Mesenteric fat pad (tissue), 1 donor: Measurements from ENCODE around the gene SPACA7. TPM values are rescaled to one million over a fixed set of nuclear protein-coding genes. Genes with fewer than 3 reads are reported as not detected.

ENCODE experiments used
- DNase-seq: peaks from one replicate; pipeline ENCODE4 v3.0.0-alpha.2; 2020; ENCODE audit warnings: low spot score
- total RNA-seq: library from RNA; stranded (reverse); fragmentation: NEBNext Ultra II Directional; extraction: Animal tissue kit (Norgen Biotek cat#: 25700); gene quantifications from one replicate; pipeline ENCODE4 v1.2.1, GENCODE V29; 2021
- donor health status: DM: yes; HTN: yes; CAD: no.

Gene SPACA7
- total RNA-seq, 1 donor from 2014 or later = not detected

GRCh38 chr13:112447306-112447705 lies 71.2 kb downstream of the SPACA7 start:
- DNase-seq = peak; percentile 76

DNA sequence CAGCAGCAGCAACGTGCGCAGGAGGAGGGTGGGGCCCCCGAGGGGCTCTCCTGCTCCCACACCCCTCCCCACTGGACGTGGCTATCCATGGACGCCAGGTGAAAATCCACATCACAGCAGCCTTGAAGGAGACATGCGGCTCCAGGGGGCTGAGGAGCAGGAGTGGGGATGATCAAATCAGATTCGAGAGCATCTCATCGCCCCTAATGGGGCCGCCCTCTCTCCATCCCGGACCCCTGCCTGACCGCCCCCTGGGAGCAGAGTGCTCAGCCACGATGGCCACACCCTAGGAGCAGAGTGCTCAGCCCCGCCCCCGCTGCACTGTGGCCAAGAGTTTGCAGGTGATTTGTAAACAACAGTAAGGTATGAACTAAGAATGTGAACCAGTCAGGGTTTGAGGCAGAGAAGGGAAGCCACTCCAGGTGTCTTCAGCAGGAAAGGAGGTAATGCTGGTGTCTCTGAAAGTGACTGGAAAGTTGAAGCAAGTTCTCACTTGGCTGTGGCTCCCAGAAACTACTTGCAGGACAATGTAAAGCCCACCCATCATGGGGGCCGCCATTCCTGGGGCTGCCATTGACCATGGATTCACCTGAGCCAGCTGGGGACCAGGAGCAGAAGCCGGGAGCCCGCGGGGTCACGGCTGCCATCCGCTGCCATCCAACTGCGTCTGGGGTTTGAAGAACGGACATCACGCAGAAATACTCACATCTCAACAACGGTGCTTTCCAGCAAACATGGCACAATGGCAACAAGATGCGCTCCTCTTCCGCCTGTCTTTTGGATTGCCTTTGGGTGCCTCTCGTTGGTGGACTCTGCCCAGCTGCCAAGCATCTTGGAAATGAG lies 71.8 kb downstream of the SPACA7 start:
- peak; percentile 68 for DNase-seq

DNA sequence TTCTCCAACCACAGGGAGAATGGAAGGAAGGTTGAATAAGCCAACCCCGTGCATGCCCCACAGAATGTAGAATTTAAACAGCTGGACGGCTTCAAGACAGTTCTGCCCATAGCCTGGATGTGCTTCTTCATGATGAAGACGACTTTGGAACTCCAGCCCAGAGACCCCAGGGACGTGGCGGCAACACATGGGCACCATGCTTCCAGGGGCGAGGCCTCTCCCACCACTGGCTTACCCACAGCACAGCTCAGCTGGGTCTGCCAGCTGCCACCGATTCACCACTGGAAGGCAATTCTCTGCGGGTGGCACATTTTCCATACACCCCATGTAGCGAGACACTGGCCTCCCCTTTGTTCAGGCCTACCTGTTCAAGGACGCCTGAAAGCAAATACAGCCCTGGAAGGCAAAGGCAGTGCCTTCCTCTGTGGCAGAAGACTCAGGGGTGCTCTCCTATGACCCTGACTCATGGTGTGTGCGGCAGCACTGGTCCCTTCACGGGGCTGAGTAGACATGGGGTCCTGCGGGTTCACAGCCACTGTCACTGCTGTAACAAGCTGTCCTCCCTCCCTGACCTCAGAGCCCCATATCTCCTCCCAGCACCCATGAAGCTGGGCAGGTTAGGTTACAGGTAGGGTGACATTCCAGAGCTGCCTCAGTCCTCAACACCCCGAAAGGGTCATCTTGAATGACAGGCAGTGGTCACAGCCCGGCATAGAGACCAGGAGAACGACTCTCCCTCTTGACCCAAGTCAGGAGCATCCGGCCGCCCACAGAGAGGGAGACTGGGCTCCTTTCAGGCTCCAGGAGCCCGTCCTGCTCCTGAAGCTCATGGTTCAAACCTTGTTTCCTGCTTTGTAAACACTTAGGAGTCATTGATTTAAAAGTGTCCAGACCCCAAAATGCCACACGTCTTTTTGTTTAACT lies 72.7 kb downstream of the SPACA7 start:
- DNase-seq = peak; percentile 53

DNA sequence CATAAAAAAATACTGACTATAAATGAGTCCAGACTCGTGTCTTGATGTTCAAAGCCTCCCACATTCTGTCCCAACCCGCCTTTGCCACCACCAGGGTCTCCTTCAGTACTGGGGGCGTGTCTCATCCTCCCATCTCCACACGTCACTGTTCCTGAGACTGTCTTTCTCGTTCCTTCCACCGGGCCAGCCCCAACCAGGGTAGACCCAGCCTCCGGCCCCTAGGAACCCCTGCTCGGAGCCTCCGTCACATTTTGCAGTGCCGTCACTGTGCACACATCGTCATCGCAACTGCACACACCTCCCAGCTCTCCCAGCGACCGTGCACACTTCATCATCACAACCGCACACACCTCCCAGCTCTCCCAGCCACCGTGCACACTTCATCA lies 73.4 kb downstream of the SPACA7 start:
- no peak for DNase-seq

DNA sequence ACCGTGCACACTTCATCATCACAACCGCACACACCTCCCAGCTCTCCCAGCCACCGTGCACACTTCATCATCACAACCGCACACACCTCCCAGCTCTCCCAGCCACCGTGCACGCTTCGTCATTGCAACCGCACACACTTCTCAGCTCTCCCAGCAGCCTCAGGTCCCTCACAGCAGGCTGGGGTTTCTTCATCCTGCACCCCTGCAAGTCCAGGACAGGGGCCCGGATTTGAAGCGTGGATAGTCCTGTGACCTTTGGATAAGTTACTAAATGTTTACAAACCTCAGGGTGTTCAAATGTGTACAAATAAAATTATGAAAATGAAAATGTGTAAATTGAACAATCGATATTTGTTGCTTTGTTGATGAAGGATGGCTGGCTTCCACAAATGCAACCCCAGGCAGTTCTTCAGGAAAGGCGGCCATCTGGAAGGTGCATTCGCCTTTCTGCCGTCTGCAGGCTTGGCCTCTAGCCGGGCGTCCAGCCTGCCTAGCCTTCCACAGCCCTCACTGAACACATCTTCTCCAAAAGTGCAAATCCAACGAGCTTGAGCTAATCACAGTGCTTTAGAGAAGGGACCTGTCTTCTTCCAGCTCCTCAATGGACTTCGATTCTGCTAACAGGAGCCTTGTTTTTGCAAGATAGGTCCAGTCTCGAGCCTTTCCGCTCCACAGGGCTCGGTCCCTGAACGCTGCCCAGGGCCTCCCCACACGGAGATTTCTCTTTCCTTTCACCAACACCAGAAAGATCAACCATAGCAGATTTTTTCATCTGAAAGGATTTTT lies 74.2 kb downstream of the SPACA7 start:
- no peak for DNase-seq

DNA sequence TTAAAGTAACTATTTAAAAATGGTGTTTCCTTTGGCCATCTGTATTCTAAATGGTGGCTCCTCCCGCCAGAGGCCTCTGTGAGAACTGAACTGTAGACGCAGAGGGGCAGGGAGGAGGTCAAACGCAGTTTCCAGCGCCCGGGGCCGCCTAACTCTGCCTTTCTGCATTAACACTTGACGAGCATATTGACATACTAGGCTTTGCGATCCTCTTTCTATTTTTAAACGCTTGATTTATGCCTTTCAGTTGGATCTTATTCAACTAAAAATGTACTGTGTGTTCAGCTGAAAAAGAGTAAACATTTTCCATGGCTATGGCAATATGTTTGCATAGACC lies 74.7 kb downstream of the SPACA7 start:
- peak; percentile 65 for DNase-seq

DNA sequence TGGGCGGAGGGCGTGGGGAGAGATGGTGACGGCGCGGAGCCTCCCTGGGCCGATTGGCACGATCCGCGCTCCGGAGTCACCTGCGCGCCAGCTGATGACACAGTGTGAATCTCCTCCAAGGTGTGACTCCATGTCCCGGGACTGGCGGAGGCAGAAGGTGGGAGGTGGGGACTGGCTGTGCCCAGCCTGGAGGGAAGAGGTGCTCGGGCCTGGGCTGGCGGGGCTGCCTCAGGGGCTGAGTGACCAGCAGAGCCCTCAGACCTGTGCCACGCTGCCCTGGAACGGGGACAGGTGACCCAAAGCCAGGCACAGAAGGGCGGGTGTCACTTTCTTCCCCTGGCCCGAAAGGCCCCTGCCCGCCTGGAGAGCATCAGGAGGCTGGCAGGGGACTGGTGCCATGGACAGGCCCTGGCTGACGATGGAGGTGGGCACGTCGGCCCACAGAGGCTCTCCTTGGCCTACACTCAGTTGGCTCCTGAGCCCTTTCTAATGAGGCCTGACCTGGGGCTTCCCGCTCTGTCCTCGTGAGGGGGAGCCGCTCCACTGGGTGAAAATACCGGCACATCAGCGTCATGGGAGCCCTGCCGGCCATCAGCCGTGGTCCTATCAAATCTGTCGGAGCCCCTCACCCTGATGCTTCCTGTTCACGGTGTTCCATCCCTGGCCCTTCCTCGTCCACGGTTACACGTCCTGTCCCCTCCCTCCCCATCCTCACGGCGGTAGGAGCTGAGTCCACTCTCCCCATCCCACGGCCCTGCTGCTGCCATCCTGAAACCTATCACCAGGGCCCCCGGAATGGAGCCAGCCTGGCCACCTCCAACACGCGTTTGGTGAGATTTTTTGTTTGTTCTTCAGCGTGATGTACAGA lies 75.6 kb downstream of the SPACA7 start:
- DNase-seq = peak; percentile 88

DNA sequence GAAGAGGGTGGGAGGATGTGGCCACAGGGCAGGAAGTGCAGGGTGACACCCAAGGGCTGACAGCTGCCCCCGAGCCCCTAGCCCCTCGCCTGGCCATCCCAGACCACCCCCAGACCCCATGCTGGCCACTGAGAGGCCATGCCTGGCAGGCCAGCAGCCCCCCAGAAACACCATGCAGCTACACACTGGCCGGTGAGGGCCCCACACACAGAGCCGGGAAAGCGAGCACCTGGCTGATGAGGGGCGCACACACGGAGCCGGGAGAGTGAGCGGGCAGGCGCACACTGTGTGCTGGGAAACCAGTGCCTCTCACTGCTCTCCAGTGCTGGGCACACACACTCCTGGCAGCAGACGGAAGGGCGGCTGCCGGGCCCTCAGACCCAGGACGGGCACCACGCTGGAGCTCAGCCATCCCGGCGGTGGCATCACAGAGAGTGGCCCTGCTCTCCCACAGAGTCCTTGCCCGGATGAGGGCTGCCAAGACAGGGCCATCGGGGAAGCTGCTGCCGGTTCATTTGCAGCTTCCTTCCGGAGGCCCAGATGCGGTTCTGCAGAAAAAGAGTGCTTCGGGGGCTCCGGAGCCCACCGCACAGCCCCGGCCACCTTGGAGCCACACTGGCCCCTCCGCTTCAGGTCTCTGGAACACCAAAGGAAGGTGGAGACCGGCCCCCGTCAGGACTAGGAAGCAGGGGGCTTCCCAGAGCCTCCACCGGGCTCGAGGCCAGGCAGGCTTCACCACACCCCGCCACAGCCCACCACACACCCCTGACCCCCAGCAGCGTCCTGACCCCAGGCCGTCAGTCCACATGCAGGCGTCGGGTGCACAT lies 76.4 kb downstream of the SPACA7 start:
- DNase-seq = peak; percentile 86

- DNase-seq = peak; percentile 82
Measured at GRCh38 chr13:112453207-112453829, 77.2 kb downstream of the SPACA7 start.

- DNase-seq = peak; percentile 68
Measured at GRCh38 chr13:112453874-112454647, 77.9 kb downstream of the SPACA7 start.

- DNase-seq = peak; percentile 75
Measured at GRCh38 chr13:112454648-112455334, 78.6 kb downstream of the SPACA7 start.

DNA sequence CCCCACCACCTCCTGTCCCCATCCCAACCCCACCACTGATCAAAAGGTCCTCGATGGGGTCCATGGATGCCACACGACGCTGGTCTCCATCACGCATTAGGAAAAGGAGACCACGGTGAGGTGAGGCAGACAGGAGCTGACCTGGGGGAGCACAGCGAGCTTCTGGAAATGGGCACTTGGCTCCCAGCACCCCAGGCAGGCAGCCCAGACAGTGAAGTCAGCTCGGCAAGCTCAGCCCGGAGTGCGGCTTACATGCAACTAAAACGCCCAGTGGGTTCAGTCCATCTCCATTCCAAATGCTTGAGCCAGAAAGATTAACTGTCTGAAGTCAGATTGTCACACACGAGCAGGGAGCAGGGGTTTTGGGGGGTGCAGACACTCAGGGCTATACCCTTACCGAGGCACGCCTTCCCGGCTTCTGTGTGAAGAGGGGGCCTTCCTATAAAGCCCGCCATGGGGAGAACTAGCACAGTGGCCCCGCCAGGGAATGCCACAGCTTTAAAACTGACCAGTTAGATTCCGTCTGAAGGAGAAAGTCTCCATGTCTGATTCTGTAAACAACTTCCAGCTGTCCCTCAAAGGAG lies 79.4 kb downstream of the SPACA7 start:
- peak; percentile 60 for DNase-seq

DNA sequence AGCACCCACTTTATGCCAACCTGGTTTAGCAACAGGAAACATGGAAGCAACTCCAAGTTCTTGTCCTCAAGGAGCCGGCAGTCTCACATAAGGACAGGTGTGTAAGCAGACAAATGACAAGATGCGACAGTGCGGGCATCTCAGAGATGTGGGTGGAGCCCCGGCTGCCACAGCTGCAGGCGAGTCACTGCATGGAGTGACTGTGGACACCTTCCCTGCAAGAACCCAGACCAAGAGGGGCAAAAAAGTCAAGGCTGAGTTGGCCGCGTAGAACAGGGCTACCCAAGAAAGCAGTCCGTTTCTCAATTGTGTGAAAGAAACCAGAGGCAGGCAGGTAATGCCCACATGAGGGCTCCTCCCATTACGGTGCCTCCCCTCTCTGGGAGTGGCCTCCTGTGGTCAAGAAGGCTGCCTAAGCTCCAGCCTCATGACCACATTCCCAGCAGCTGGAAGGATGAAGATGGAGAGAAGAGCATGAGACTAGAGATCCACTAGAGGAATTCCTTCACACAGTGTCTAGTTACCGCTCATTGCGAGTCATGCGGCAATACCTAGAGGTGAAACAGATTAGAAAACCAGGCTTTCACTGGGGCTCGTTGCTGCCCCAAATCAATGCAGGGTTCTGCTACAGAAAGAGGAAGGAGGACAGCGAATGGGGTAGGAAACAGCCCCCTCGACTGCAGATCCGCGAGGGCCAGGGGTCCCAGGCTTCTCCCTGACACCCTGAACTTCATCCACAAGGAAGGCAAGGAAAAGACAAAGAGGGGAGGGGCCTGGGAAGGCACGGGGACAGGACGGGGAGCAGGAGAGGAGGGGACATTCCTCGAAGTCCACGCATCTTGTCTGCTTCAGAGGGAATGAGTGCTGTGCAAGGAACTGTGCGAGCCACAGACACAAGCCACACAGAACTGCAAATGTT lies 80.2 kb downstream of the SPACA7 start:
- DNase-seq = peak; percentile 67

- no peak for DNase-seq
Measured at GRCh38 chr13:112457081-112457480, 80.9 kb downstream of the SPACA7 start.

DNA sequence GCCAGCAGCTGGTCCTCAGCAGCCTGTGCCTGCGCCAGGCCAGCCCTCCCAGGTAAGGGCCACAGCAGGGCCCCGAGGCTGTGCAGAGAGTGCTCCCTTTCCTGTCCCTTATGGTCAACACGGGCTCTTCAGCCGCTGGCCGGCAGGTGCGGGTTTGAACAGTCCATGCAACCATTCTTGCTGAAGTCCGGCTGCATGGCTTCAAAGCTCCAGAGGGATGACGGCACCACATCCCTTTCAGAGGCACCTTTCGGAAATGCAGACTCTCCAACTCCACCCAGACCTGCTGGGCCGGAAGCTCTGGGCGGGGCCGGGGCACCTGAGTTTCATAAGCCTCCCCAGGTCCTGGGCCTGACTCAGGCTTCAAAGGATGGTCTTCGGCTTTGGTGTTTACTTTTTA lies 81.3 kb downstream of the SPACA7 start:
- peak; percentile 71 for DNase-seq

DNA sequence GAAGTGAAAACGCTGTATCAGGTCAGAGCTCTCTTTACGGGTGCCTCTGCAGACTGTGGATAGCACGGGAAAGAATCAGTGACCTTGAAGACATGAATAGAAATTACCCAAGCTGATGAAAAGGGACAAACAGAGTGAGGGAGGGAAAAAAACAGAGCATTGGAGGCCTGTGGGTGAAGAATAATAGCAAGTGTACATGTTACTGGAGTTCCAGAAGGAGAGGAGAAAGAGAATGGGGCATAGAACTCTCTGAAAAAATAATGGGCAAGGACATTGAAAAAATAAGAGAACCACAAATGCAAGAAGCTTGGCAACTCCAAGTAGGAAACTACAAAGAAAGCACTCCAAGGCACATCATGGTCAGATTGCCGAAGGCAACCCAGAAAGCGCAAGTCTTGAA lies 86.3 kb downstream of the SPACA7 start:
- DNase-seq = no peak
